Astrocyte of the spinal cord (primary cell): ENCODE results near the gene MEP1B.

Experiments used
- DNase-seq: peaks from one replicate; pipeline ENCODE4 v3.0.0; 2011; ENCODE audit warnings: low read depth, low spot score
- H3K4me3 ChIP-seq: 2 replicates; pipeline ENCODE4 v1.5.1; 2011; ENCODE audit warnings: low read depth, mild to moderate bottlenecking, low read length, moderate library complexity
- CTCF ChIP-seq: IDR thresholded peaks from 2 replicates; pipeline ENCODE4 v1.5.1; 2012; ENCODE audit warnings: low read depth, mild to moderate bottlenecking, low read length, inconsistent platforms
- in situ Hi-C: cut with HindIII; loops from 2 replicates; pipeline ENCODE4 v1.10.0; 2017; ENCODE audit warnings: low sequenced_read_pairs

The MEP1B gene

GRCh38 chr18:32252141-32252860, 62.5 kb downstream of the MEP1B start:
- no peak for DNase-seq
- in situ Hi-C loops: no loop called here
- no peak overlapping the region for H3K4me3 ChIP-seq
- no peak for TF ChIP-seq CTCF

- no peak overlapping the region for H3K4me3 ChIP-seq
- in situ Hi-C loops: no loop called here
- no peak for TF ChIP-seq CTCF
- DNase-seq: no peak
Observed at GRCh38 chr18:32255570-32255969, 65.7 kb downstream of the MEP1B start.

- in situ Hi-C loops: no loop called here
- no peak for DNase-seq
- TF ChIP-seq CTCF: no peak
- no peak overlapping the region for H3K4me3 ChIP-seq
Observed at GRCh38 chr18:32257084-32257785, 67.4 kb downstream of the MEP1B start.

- no peak for TF ChIP-seq CTCF
- in situ Hi-C loops: no loop called here
- DNase-seq: no peak
- H3K4me3 ChIP-seq: no peak overlapping the region
Observed at GRCh38 chr18:32258148-32258547, 68.3 kb downstream of the MEP1B start.

- H3K4me3 ChIP-seq: no peak overlapping the region
- no peak for TF ChIP-seq CTCF
- in situ Hi-C loops: no loop called here
- DNase-seq: no peak
Observed at GRCh38 chr18:32258558-32259204, 68.8 kb downstream of the MEP1B start.

- no peak for DNase-seq
- TF ChIP-seq CTCF: no peak
- H3K4me3 ChIP-seq: no peak overlapping the region
- in situ Hi-C loops: no loop called here
Observed at GRCh38 chr18:32259553-32259952, 69.7 kb downstream of the MEP1B start.
